Transverse colon (tissue), 4 donors: Measurements from ENCODE around the gene RAB1A. TPM values are rescaled to one million over a fixed set of nuclear protein-coding genes. Genes with fewer than 3 reads are reported as not detected.

Experiments
- DNase-seq: peaks from one replicate; pipeline ENCODE4 v3.0.0-alpha.2; 2019
- H3K27ac ChIP-seq, 4 donors: fragments of 200-600 bp; sonication (generic); 2 replicates each; pipeline ENCODE4 v1.5.1; 2016 to 2018; ENCODE audit warnings: inconsistent platforms in 4 of 4
- H3K27me3 ChIP-seq: fragments of 200-600 bp; sonication (generic); 2 replicates; pipeline ENCODE4 v1.5.1; 2017; ENCODE audit warnings: inconsistent platforms
- H3K36me3 ChIP-seq, 4 donors: fragments of 200-600 bp; sonication (generic); 2 replicates each; pipeline ENCODE4 v1.5.1; 2017 to 2019; ENCODE audit warnings: inconsistent platforms in 4 of 4
- H3K4me1 ChIP-seq, 4 donors: fragments of 200-600 bp; sonication (generic); 2 replicates each; pipeline ENCODE4 v1.5.1; 2017 to 2020; ENCODE audit warnings: inconsistent platforms in 4 of 4
- H3K4me3 ChIP-seq, 4 donors: fragments of 200-600 bp; sonication (generic); 1 replicate in 1 of 4; 2 replicates in 3 of 4; pipeline versions ENCODE4 v1.5.1 to v1.6.1; 2017 to 2019; ENCODE audit warnings: inconsistent platforms in 4 of 4
- H3K9me3 ChIP-seq, 2 donors: fragments of 200-600 bp; sonication (generic); 2 replicates each; pipeline ENCODE4 v1.5.1; 2017 to 2019; ENCODE audit warnings: inconsistent platforms in 2 of 2
- CTCF ChIP-seq, 5 experiments: fragments of 200-600 bp in 3 of 5; fragments of 450-650 bp in 2 of 5; sonication (generic) in 3 of 5; IDR thresholded peaks; 1 replicate in 2 of 5; 2 replicates in 3 of 5; pipeline ENCODE4 v1.5.1; 2016 to 2017; ENCODE audit warnings: antibody characterized with exemption in 5 of 5, inconsistent platforms in 3 of 5, mild to moderate bottlenecking in 2 of 5, moderate library complexity in 1 of 5
- EP300 ChIP-seq: sonication (generic); formaldehyde crosslinking; IDR thresholded peaks from one replicate; pipeline ENCODE4 v1.6.1; 2017; ENCODE audit warnings: antibody characterized with exemption, low read depth
- POLR2A ChIP-seq: fragments of 450-650 bp; IDR thresholded peaks from one replicate; pipeline ENCODE4 v1.6.1; 2016; ENCODE audit warnings: antibody characterized with exemption, mild to moderate bottlenecking, moderate library complexity
- POLR2AphosphoS5 ChIP-seq, 3 donors: sonication (generic); formaldehyde crosslinking; IDR thresholded peaks; one replicate each; pipeline ENCODE4 v1.6.1; 2016; ENCODE audit warnings: antibody characterized with exemption in 3 of 3
- WGBS, 2 donors: methylation state at CpG; one replicate each; pipeline ENCODE4 v1.1.5; 2018; ENCODE audit warnings: low coverage in 1 of 2; 5-methylcytosine and 5-hydroxymethylcytosine counted together
- in situ Hi-C, 4 donors: fragments of 200-750 bp; cut with MboI; loops; one replicate each; pipeline versions ENCODE4 v1.15.0 to v1.15.1; 2017; ENCODE audit warnings: low sequenced_read_pairs in 3 of 4, low pct_ligation_motif_present in 1 of 4, low pct_unique_long_range_greater_than_20kb in 1 of 4
- intact Hi-C: fragments of 100-400 bp; cut with DNase I; formaldehyde crosslinking; loops from one replicate; pipeline ENCODE4 v1.15.1; 2023; ENCODE audit warnings: low total_unique reads
- total RNA-seq, 4 donors: library from RNA; depleted of rRNA; stranded (reverse); fragments of >200 nt; gene quantifications; one replicate each; pipeline ENCODE4 v1.1.0, GENCODE V29; 2016

The RAB1A gene
- total RNA-seq, 4 donors from 2014 or later: 16.9 to 98.3 (median 55.0) TPM

- Histone ChIP-seq H3K27ac (no peak overlapping the region), H3K9me3 (no peaks in the 10 kb centered on the region), H3K36me3 (peaks cover 0 to 4% (median under 1%) of the 10 kb centered on the region in 4 donors), H3K27me3 (no peaks in the 10 kb centered on the region), H3K4me3 (no peak overlapping the region), H3K4me1 (peaks cover 31 to 50% (median 34%) of the 10 kb centered on the region in 4 donors)
- TF ChIP-seq POLR2AphosphoS5 (IDR thresholded peaks at IDR 0.05) (no peak), CTCF (IDR thresholded peaks at IDR 0.05) (no peak), POLR2A (no peak), EP300 (no peak)
- intact Hi-C loops: no loop called here
- 76 to 85% methylated on average over 6 to 12 of the region's 12 CpGs for WGBS, 2 donors
- in situ Hi-C loops: loop anchor here in 3 of 4 donors (25.0 kb wide), 2 partner anchors 113 to 488 kb away; no protein-coding TSS in a partner anchor
- DNase-seq: no peak
Measured at GRCh38 chr2:65073879-65074565, 55.9 kb downstream of the RAB1A start.

GRCh38 chr2:65072181-65072970 lies 57.5 kb downstream of the RAB1A start:
- Histone ChIP-seq H3K9me3 (no peaks in the 10 kb centered on the region), H3K4me1 (peaks cover 31 to 58% (median 36%) of the 10 kb centered on the region in 4 donors), H3K27ac (no peak overlapping the region), H3K4me3 (no peak overlapping the region), H3K36me3 (peaks cover 0 to 4% (median 0%) of the 10 kb centered on the region in 4 donors), H3K27me3 (no peaks in the 10 kb centered on the region)
- no peak for DNase-seq
- no peak for TF ChIP-seq POLR2AphosphoS5 (IDR thresholded peaks at IDR 0.05)
- no peak for TF ChIP-seq EP300
- no peak for TF ChIP-seq POLR2A
- TF ChIP-seq CTCF (IDR thresholded peaks at IDR 0.05): no peak
- in situ Hi-C loops (loop anchor here in 3 of 4 donors (25.0 kb wide), 2 partner anchors 115 to 490 kb away; no protein-coding TSS in a partner anchor), intact Hi-C loops (no loop called here)
- WGBS, 2 donors: 76 to 91% methylated on average over 6 to 20 of the region's 20 CpGs

GRCh38 chr2:65071499-65072180 lies 58.3 kb downstream of the RAB1A start:
- no peak for TF ChIP-seq POLR2AphosphoS5 (IDR thresholded peaks at IDR 0.05)
- peak in 3 of 5 experiments; percentile 11 to 29 (median 13) for TF ChIP-seq CTCF (IDR thresholded peaks at IDR 0.05)
- TF ChIP-seq EP300: no peak
- TF ChIP-seq POLR2A: no peak
- Histone ChIP-seq H3K27me3 (no peaks in the 10 kb centered on the region), H3K4me3 (no peak overlapping the region), H3K27ac (peak overlapping the region in 1 of 4 donors; percentile 54), H3K9me3 (no peaks in the 10 kb centered on the region), H3K36me3 (peaks cover 0 to 4% (median 0%) of the 10 kb centered on the region in 4 donors), H3K4me1 (peaks cover 30 to 53% (median 32%) of the 10 kb centered on the region in 4 donors)
- no peak for DNase-seq
- intact Hi-C loops: no loop called here
- WGBS, 2 donors: 82% methylated on average over 14 of the region's 14 CpGs; no CpG with 5 or more reads in 1 of the 2 donors
- in situ Hi-C loops: loop anchor here in 3 of 4 donors (25.0 kb wide), 2 partner anchors 116 to 491 kb away; no protein-coding TSS in a partner anchor
